Colonic mucosa (tissue), 4 donors: ENCODE results near the gene GPATCH2L. TPM values are rescaled to one million over a fixed set of nuclear protein-coding genes. Genes with fewer than 3 reads are reported as not detected.

ENCODE experiments used
- DNase-seq: peaks from one replicate; pipeline ENCODE4 v3.0.0-alpha.2; 2020
- H3K27ac ChIP-seq: fragments of 200-600 bp; one replicate; pipeline ENCODE4 v1.8.0; 2021
- H3K27me3 ChIP-seq: fragments of 200-600 bp; one replicate; pipeline ENCODE4 v1.8.0; 2021
- H3K36me3 ChIP-seq: fragments of 200-600 bp; one replicate; pipeline ENCODE4 v1.8.0; 2021
- H3K4me1 ChIP-seq: fragments of 200-600 bp; one replicate; pipeline ENCODE4 v1.8.0; 2021; ENCODE audit warnings: mild to moderate bottlenecking
- H3K4me3 ChIP-seq: fragments of 200-600 bp; one replicate; pipeline ENCODE4 v1.8.0; 2021
- H3K9ac ChIP-seq, 2 donors: one replicate each; pipeline ENCODE4 v1.7.0; 2013; ENCODE audit warnings: control low read depth in 2 of 2, low read depth in 2 of 2, low read length in 2 of 2
- H3K9me3 ChIP-seq: fragments of 200-600 bp; one replicate; pipeline ENCODE4 v1.8.0; 2021
- CTCF ChIP-seq: fragments of 200-600 bp; IDR thresholded peaks from one replicate; pipeline ENCODE4 v1.8.0; 2022; ENCODE audit warnings: antibody characterized with exemption, mild to moderate bottlenecking
- intact Hi-C: fragments of 100-400 bp; cut with DNase I; formaldehyde crosslinking; loops from one replicate; pipeline ENCODE4 v1.14.1; 2022
- total RNA-seq, 2 donors: library from RNA; stranded (reverse); fragmentation: NEBNext Ultra II Directional in 1 of 2; extraction: Animal tissue kit (Norgen Biotek cat#: 25700) in 1 of 2; gene quantifications; one replicate each; pipeline ENCODE4 v1.2.1, GENCODE V29; 2021
- donor health status: healthy.
- donor health status: DM: no; HTN: no; CAD: no.
- donor health status: DM: no; HTN: no; CAD: no.

GPATCH2L gene
- total RNA-seq, 2 donors from 2014 or later, result 33.7 to 34.7 TPM

GRCh38 chr14:76245097-76245496 is 93.4 kb downstream of the GPATCH2L start:
- intact Hi-C loops, result no loop called here
- H3K9ac ChIP-seq, result no peak overlapping the region
- TF ChIP-seq CTCF, result no peak
- H3K27ac ChIP-seq, result no peak overlapping the region
- no peaks in the 10 kb centered on the region for H3K36me3 ChIP-seq
- no peak for DNase-seq
- H3K4me1 ChIP-seq, result no peaks in the 10 kb centered on the region
- H3K4me3 ChIP-seq, result no peak overlapping the region
- no peaks in the 10 kb centered on the region for H3K9me3 ChIP-seq
- H3K27me3 ChIP-seq, result no peaks in the 10 kb centered on the region

- H3K4me1 ChIP-seq, result no peaks in the 10 kb centered on the region
- intact Hi-C loops, result no loop called here
- no peak overlapping the region for H3K27ac ChIP-seq
- DNase-seq, result no peak
- no peaks in the 10 kb centered on the region for H3K36me3 ChIP-seq
- no peak overlapping the region for H3K4me3 ChIP-seq
- no peaks in the 10 kb centered on the region for H3K9me3 ChIP-seq
- H3K9ac ChIP-seq, result no peak overlapping the region
- no peak for TF ChIP-seq CTCF
- H3K27me3 ChIP-seq, result no peaks in the 10 kb centered on the region
These were observed 98.6 kb downstream of the GPATCH2L start for GRCh38 chr14:76250302-76250701.

- intact Hi-C loops, result no loop called here
- Histone ChIP-seq H3K9me3 (no peaks in the 10 kb centered on the region), H3K36me3 (no peaks in the 10 kb centered on the region), H3K4me1 (no peaks in the 10 kb centered on the region), H3K27ac (no peak overlapping the region), H3K9ac (no peak overlapping the region), H3K4me3 (no peak overlapping the region), H3K27me3 (no peaks in the 10 kb centered on the region)
- no peak for DNase-seq
- TF ChIP-seq CTCF, result no peak
These were observed 100.7 kb downstream of the GPATCH2L start for GRCh38 chr14:76252471-76252870.

GRCh38 chr14:76253111-76253510 is 101.4 kb downstream of the GPATCH2L start:
- no peak for DNase-seq
- Histone ChIP-seq H3K9me3 (no peaks in the 10 kb centered on the region), H3K36me3 (no peaks in the 10 kb centered on the region), H3K27me3 (no peaks in the 10 kb centered on the region), H3K4me3 (no peak overlapping the region), H3K27ac (no peak overlapping the region), H3K4me1 (no peaks in the 10 kb centered on the region), H3K9ac (no peak overlapping the region)
- intact Hi-C loops, result no loop called here
- TF ChIP-seq CTCF, result no peak

GRCh38 chr14:76256545-76256944 is 104.8 kb downstream of the GPATCH2L start:
- DNase-seq, result no peak
- H3K9ac ChIP-seq, result no peak overlapping the region
- H3K9me3 ChIP-seq, result no peaks in the 10 kb centered on the region
- TF ChIP-seq CTCF, result no peak
- H3K4me3 ChIP-seq, result no peak overlapping the region
- no peak overlapping the region for H3K27ac ChIP-seq
- intact Hi-C loops, result no loop called here
- H3K36me3 ChIP-seq, result no peaks in the 10 kb centered on the region
- H3K4me1 ChIP-seq, result no peaks in the 10 kb centered on the region
- H3K27me3 ChIP-seq, result no peaks in the 10 kb centered on the region
